Vein endothelial cell (primary cell): ENCODE measurements around the gene PRR36. TPM values are rescaled to one million over a fixed set of nuclear protein-coding genes. Genes with fewer than 3 reads are reported as not detected.

ENCODE experiments used
- total RNA-seq: library from RNA; depleted of rRNA; stranded (reverse); fragments of >200 nt; gene quantifications from 2 replicates; pipeline ENCODE4 v1.2.3, GENCODE V29; 2012

Gene PRR36
- total RNA-seq, result not detected in 2 replicates

GRCh38 chr19:7874076-7874896, at the start of gene PRR36:
PRR36 (minus strand) TSS chr19:7874390; CDS start chr19:7873689, 701 bp downstream.

GRCh38 chr19:7919610-7920518, 45.7 kb upstream of the PRR36 start, which contains the start of gene SNAPC2:
SNAPC2 (plus strand) TSS chr19:7920338; CDS start chr19:7920367, 29 bp downstream.

GRCh38 chr19:7914598-7915045, 40.4 kb upstream of the PRR36 start, which contains the start of gene TGFBR3L:
TGFBR3L (plus strand) TSS chr19:7914830.

GRCh38 chr19:7903244-7904073, 29.3 kb upstream of the PRR36 start, which contains the start of gene MAP2K7:
MAP2K7 (plus strand) TSS chr19:7903877; CDS start chr19:7903945, 68 bp downstream.

GRCh38 chr19:7888145-7888825, 14.1 kb upstream of the PRR36 start, which contains the start of gene LRRC8E:
LRRC8E (plus strand) TSS chr19:7888510; CDS start chr19:7895604, 7,094 bp downstream.

DNA sequence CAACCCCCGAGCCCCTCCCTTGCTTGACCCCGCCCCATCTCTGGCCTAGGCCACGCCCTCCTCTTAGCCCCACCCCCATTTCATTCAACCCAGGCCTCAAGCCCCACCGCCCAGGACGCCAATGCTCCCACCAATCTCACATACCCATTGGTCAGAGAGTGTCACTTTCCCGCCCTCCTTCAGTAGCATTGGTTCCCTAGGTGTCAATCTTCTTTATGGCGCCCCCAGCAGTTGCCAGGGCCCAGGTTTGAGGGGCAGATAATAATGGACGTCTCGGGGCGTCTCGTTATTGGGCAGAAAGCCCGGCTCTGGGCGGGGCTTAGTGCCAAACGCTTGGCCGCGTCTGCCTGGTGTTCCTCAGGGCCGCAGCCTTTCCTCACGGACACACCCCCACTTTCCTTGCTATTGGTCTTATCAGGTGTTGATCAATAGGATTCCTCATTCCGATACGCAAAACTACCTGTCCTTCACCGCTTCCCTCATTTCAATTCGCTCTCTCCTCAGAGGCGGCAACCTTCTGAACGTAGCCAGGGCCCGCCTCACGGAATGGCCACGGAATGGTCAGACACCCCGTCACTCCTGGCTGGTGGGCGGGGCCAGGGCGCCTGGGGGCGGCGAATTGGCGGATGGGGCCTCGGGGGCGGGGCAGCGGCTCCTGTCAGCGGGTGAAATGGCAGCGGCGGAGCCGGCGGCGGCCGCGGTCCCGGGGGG, 44.5 kb downstream of the PRR36 start, which contains the start of gene EVI5L:
TSS of gene EVI5L (plus strand) at position 658 of the 711 bp plus-strand sequence. CDS start 16,325 bp downstream, outside the sequence.

Other genes starting within 250 kb of the PRR36 start
- gene XAB2, start 244.8 kb downstream of the PRR36 start, total RNA-seq, result 39.1 and 46.1 TPM in 2 replicates
- gene PET100, start 244.6 kb downstream of the PRR36 start, total RNA-seq, result 6.2 and 8.8 TPM in 2 replicates
- not detected in 2 replicates for gene PCP2, start 240.7 kb downstream of the PRR36 start, total RNA-seq
- 29.4 and 29.8 TPM in 2 replicates for gene STXBP2, start 237.3 kb downstream of the PRR36 start, total RNA-seq
- gene RETN, start 205.3 kb downstream of the PRR36 start, total RNA-seq, result not detected in 2 replicates
- not detected in 2 replicates for gene MCEMP1, start 197.3 kb downstream of the PRR36 start, total RNA-seq
- gene TRAPPC5, start 193.6 kb downstream of the PRR36 start, total RNA-seq, result 47.4 and 68.5 TPM in 2 replicates
- gene FCER2, start 172.3 kb downstream of the PRR36 start, total RNA-seq, result not detected in 2 replicates
- not detected in 2 replicates for gene CLEC4G, start 142.3 kb downstream of the PRR36 start, total RNA-seq
- gene CD209, start 126.9 kb downstream of the PRR36 start, total RNA-seq, result not detected in 2 replicates
- gene CLEC4M, start 111.1 kb downstream of the PRR36 start, total RNA-seq, result not detected in 2 replicates
- 13.7 and 21.6 TPM in 2 replicates for gene EVI5L, start 44.2 kb downstream of the PRR36 start, total RNA-seq
- 1.1 and 1.3 TPM in 2 replicates for gene LRRC8E, start 14.1 kb upstream of the PRR36 start, total RNA-seq
- gene MAP2K7, start 29.5 kb upstream of the PRR36 start, total RNA-seq, result 12.5 and 13.7 TPM in 2 replicates
- 0.29 and 2.0 TPM in 2 replicates for gene TGFBR3L, start 40.4 kb upstream of the PRR36 start, total RNA-seq
- gene SNAPC2, start 45.9 kb upstream of the PRR36 start, total RNA-seq, result 21.2 and 21.8 TPM in 2 replicates
- 10.1 and 23.5 TPM in 2 replicates for gene CTXN1, start 51.7 kb upstream of the PRR36 start, total RNA-seq
- 44.7 and 44.8 TPM in 2 replicates for gene TIMM44, start 69.3 kb upstream of the PRR36 start, total RNA-seq
- 54.2 and 61.6 TPM in 2 replicates for gene ELAVL1, start 131.3 kb upstream of the PRR36 start, total RNA-seq
- gene CCL25, start 178.4 kb upstream of the PRR36 start, total RNA-seq, result not detected in 2 replicates